GM12878 (cell line): Measurements from ENCODE around the gene NECTIN2. TPM values are rescaled to one million over a fixed set of nuclear protein-coding genes. Genes with fewer than 3 reads are reported as not detected.

Experiments used
- ATAC-seq: fragments of 200-7000 bp; cut with Tn5 transposase; 3 replicates; pipeline ENCODE4 v1.9.1; 2020; ENCODE audit warnings: mild to moderate bottlenecking, moderate library complexity
- BruUV-seq: library from RNA; stranded (reverse); fragments of 400-500 nt; replicated peaks from 2 replicates; lab custom pipeline; 2021; lab: Mats Ljungman, UMichigan
- CTCF ChIA-PET: fragments of 300-600 bp; sonication (Branson Sonifier 250); formaldehyde crosslinking; extraction: SDS; loops from one replicate; lab custom pipeline; 2021; ENCODE audit warnings: inconsistent platforms; lab: Yijun Ruan, JAX
- POLR2A ChIA-PET: fragments of 350-600 bp; formaldehyde crosslinking; extraction: SDS; loops from one replicate; lab custom pipeline; 2021; ENCODE audit warnings: inconsistent platforms; lab: Charles Lee
- RAD21 ChIA-PET: fragments of 300-600 bp; sonication (Branson Sonifier 250); formaldehyde crosslinking; loops from one replicate; lab custom pipeline; 2023; ENCODE audit warnings: antibody characterized with exemption; ENCODE audit not compliant: unreplicated experiment; lab: Charles Lee
- SMC1A ChIA-PET: fragments of 300-600 bp; sonication (Branson Sonifier 250); formaldehyde crosslinking; loops from one replicate; lab custom pipeline; 2023; ENCODE audit not compliant: unreplicated experiment, uncharacterized antibody; lab: Charles Lee
- DNase-seq: peaks from one replicate; pipeline ENCODE4 v3.0.0-alpha.2; 2011; ENCODE audit warnings: low read depth, low spot score
- FAIRE-seq: peaks from 3 replicates; lab custom pipeline; 2011; peaks lifted over from hg19 to GRCh38; lab: Jason Lieb, UNC
- H2AFZ ChIP-seq: 2 replicates; pipeline ENCODE4 v1.6.0; 2011; ENCODE audit warnings: low read depth, low read length, control low read depth; ENCODE audit not compliant: control insufficient read depth
- H3K27ac ChIP-seq: 2 replicates; pipeline ENCODE4 v1.5.1; 2011; ENCODE audit warnings: control low read depth; ENCODE audit not compliant: control insufficient read depth, insufficient read depth
- H3K27me3 ChIP-seq, 2 experiments: replicated peaks in 1 of 2; 2 replicates each; pipeline versions ENCODE4 v1.6.0 to v1.6.1; 2011; ENCODE audit warnings: low read length in 1 of 2; ENCODE audit not compliant: control insufficient read depth in 2 of 2, insufficient read depth in 2 of 2
- H3K36me3 ChIP-seq, 2 experiments: 2 replicates each; pipeline ENCODE4 v1.5.1; 2011; ENCODE audit warnings: low read length in 1 of 2; ENCODE audit not compliant: control insufficient read depth in 2 of 2, insufficient read depth in 2 of 2
- H3K4me1 ChIP-seq: 2 replicates; pipeline ENCODE4 v1.6.1; 2011; ENCODE audit warnings: mild to moderate bottlenecking, low read length, moderate library complexity, mixed read lengths; ENCODE audit not compliant: control insufficient read depth, insufficient read depth
- H3K4me2 ChIP-seq: 2 replicates; pipeline ENCODE4 v1.6.0; 2011; ENCODE audit warnings: control low read depth; ENCODE audit not compliant: control insufficient read depth, insufficient read depth
- H3K4me3 ChIP-seq: fragments of 200-600 bp; sonication (generic); 2 replicates; pipeline ENCODE4 v1.5.1; 2016
- H3K79me2 ChIP-seq: 2 replicates; pipeline ENCODE4 v1.6.0; 2011; ENCODE audit warnings: low read length; ENCODE audit not compliant: control insufficient read depth, insufficient read depth
- H3K9ac ChIP-seq: 2 replicates; pipeline ENCODE4 v1.8.0; 2011; ENCODE audit warnings: low read length, control low read depth, mixed read lengths; ENCODE audit not compliant: control insufficient read depth, insufficient read depth
- H3K9me3 ChIP-seq: replicated peaks from 3 replicates; pipeline ENCODE4 v1.5.1; 2011; ENCODE audit warnings: mild to moderate bottlenecking, low read length; ENCODE audit not compliant: control insufficient read depth, insufficient read depth
- H4K20me1 ChIP-seq: 2 replicates; pipeline ENCODE4 v1.6.0; 2011; ENCODE audit not compliant: control insufficient read depth, insufficient read depth
- CBFB ChIP-seq: IDR thresholded peaks from 2 replicates; pipeline ENCODE4 v1.6.1; 2016; ENCODE audit warnings: antibody characterized with exemption, low read depth
- CREB1 ChIP-seq: IDR thresholded peaks from 2 replicates; pipeline ENCODE4 v1.6.1; 2012; ENCODE audit warnings: low read depth, mild to moderate bottlenecking, inconsistent platforms
- EED ChIP-seq: sonication (generic); IDR thresholded peaks from 2 replicates; pipeline ENCODE4 v1.6.1; 2016; ENCODE audit warnings: antibody characterized with exemption, low read depth
- HDGF ChIP-seq: fragments of 450-650 bp; IDR thresholded peaks from 2 replicates; pipeline ENCODE4 v1.6.1; 2016; ENCODE audit warnings: antibody characterized with exemption
- KAT2A ChIP-seq: conservative IDR thresholded peaks from 2 replicates; pipeline ENCODE4 v1.6.1; 2011; ENCODE audit warnings: low read depth, low read length; ENCODE audit not compliant: control insufficient read depth
- MEF2B ChIP-seq: fragments of 450-650 bp; IDR thresholded peaks from 2 replicates; pipeline ENCODE4 v1.6.1; 2018; ENCODE audit warnings: mild to moderate bottlenecking, moderate library complexity; ENCODE audit not compliant: partially characterized antibody, poor library complexity, severe bottlenecking
- SIX5 ChIP-seq: IDR thresholded peaks from 2 replicates; pipeline ENCODE4 v1.6.1; 2011; ENCODE audit warnings: mild to moderate bottlenecking, low read depth, low read length, moderate library complexity; ENCODE audit not compliant: severe bottlenecking
- YY1 ChIP-seq: IDR thresholded peaks from 2 replicates; pipeline ENCODE4 v1.6.1; 2011; ENCODE audit warnings: low read depth, mild to moderate bottlenecking, low read length
- ZNF592 ChIP-seq: fragments of 450-650 bp; IDR thresholded peaks from 2 replicates; pipeline ENCODE4 v1.6.1; 2017; ENCODE audit warnings: mild to moderate bottlenecking, moderate library complexity
- WGBS: methylation state at CpG from one replicate; pipeline ENCODE4 v1.1.6; 2016; ENCODE audit warnings: low lambda C conversion rate; ENCODE audit not compliant: insufficient replicate concordance, insufficient coverage; ENCODE audit errors: missing lambda C conversion rate; 5-methylcytosine and 5-hydroxymethylcytosine counted together
- in situ Hi-C: fragments of 300-500 bp; cut with MboI; formaldehyde crosslinking; loops from 9 replicates; pipeline ENCODE4 v1.14.3; 2018; ENCODE audit warnings: mixed read lengths
- intact Hi-C: fragments of 100-400 bp; cut with micrococcal nuclease; formaldehyde crosslinking; loops from one replicate; pipeline ENCODE4 v1.14.2; 2022; ENCODE audit not compliant: unreplicated experiment
- polyA plus RNA-seq, 11 experiments: library from polyadenylated mRNA; depleted of rRNA in 4 of 11; unstranded in 6 of 11; stranded (reverse) in 5 of 11; fragments of >200 nt; fragmentation: Nextera tagmentation in 4 of 11; fragmentation: Illumina TruSeq in 1 of 11; extraction: Ambion mirVana in 4 of 11; extraction: Trizol in 1 of 11; gene quantifications; 1 replicate in 1 of 11; 2 replicates in 10 of 11; pipeline versions ENCODE4 v1.2.1 to v1.2.3, GENCODE V29; 2011 to 2016; ENCODE audit warnings: inconsistent platforms in 2 of 11, missing spikeins in 2 of 11, low read depth in 1 of 11
- total RNA-seq, 4 experiments: library from RNA; depleted of rRNA in 3 of 4; stranded (reverse); fragments of >200 nt in 3 of 4; fragmentation: Illumina TruSeq in 1 of 4; extraction: Trizol in 1 of 4; gene quantifications; 2 replicates each; pipeline versions ENCODE4 v1.2.1 to v1.2.3, GENCODE V29; 2013 to 2021
- TF ChIP-seq, protein P1 (sequence below): fragments of 450-650 bp; IDR thresholded peaks from 2 replicates; pipeline ENCODE4 v1.6.1; 2014; ENCODE audit warnings: mild to moderate bottlenecking

The NECTIN2 gene
- total and polyA plus RNA-seq, 10 of the 15 experiments (the other 5 are each of a cell fraction or from before 2014, with no cell fraction given), result 0.05 to 0.36 (median 0.26) TPM; not detected in 5

DNA sequence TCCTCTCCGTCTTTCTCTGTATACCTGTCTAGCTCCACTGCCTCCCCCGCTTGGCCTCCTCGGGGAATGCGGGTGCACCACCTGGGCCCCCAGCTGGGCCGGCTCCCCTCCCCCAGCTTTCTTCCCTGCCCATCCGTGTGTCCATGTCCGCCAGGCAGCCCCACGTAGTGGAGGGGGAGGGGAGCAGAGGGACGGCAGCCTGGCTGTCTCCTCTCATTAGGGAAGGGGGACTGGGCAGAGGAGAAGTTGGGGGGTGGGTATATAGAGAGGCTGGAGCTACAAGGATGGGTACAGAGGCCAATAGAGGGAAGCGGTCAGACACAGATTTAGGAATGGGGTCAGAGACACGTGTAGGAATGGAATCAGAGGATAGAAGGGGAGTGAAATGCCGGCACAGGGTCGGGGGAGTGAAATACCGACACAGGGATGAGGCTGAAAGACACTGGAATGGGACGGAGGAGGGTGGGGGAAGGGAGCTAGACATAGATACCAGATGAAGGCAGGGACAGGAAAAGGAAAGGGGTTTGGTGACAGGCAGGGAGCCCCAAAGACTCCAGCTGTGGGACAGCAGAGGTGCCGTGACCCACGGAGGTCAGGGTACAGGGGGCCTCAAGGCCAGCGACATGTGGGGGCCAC, 2.8 kb downstream of the NECTIN2 start:
- H3K4me3 ChIP-seq, result no peak overlapping the region
- BruUV-seq, result no TSS peak
- no peak overlapping the region for H3K4me2 ChIP-seq
- H3K27me3 ChIP-seq, result peaks cover 9 to 11% of the 10 kb centered on the region in 2 experiments
- peaks cover 8% of the 10 kb centered on the region for H3K4me1 ChIP-seq
- RAD21 ChIA-PET, result no interaction called here
- H2AFZ ChIP-seq, result no peak overlapping the region
- intact Hi-C loops (loop anchor here (5.0 to 10.0 kb wide), 2 partner anchors 43 to 194 kb away; partner anchors contain the start of gene TOMM40), in situ Hi-C loops (no loop called here)
- 21% methylated on average over 18 of the region's 18 CpGs for WGBS
- POLR2A ChIA-PET, result interaction anchor here (0.6 kb wide), 1 partner anchor 682 kb away, joined by 3 read pairs; no protein-coding TSS in a partner anchor
- no peaks in the 10 kb centered on the region for H3K9me3 ChIP-seq
- H3K79me2 ChIP-seq, result no peaks in the 10 kb centered on the region
- FAIRE-seq (no peak), ATAC-seq (no peak), DNase-seq (no peak)
- H3K9ac ChIP-seq, result no peak overlapping the region
- no peak overlapping the region for H3K27ac ChIP-seq
- SMC1A ChIA-PET, result no interaction called here
- CTCF ChIA-PET, result interaction anchor here (0.6 to 1.0 kb wide), 3 partner anchors 195 to 266 kb away, joined by 3 read pairs; no protein-coding TSS in a partner anchor
- TF ChIP-seq EED, result no peak
- TF ChIP-seq, protein P1, sequence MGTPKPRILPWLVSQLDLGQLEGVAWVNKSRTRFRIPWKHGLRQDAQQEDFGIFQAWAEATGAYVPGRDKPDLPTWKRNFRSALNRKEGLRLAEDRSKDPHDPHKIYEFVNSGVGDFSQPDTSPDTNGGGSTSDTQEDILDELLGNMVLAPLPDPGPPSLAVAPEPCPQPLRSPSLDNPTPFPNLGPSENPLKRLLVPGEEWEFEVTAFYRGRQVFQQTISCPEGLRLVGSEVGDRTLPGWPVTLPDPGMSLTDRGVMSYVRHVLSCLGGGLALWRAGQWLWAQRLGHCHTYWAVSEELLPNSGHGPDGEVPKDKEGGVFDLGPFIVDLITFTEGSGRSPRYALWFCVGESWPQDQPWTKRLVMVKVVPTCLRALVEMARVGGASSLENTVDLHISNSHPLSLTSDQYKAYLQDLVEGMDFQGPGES, result no peak
- TF ChIP-seq HDGF, result no peak
- TF ChIP-seq YY1, result no peak
- no peak for TF ChIP-seq ZNF592
- TF ChIP-seq MEF2B, result no peak
- TF ChIP-seq KAT2A, result no peak
- TF ChIP-seq CREB1, result no peak
- TF ChIP-seq CBFB, result no peak
- TF ChIP-seq SIX5, result no peak
- TF ChIP-seq, all 136 proteins: peak for 0
- H4K20me1 ChIP-seq, result no peaks in the 10 kb centered on the region
- no peaks in the 10 kb centered on the region for H3K36me3 ChIP-seq
